Ascending aorta (tissue), 2 donors: Measurements from ENCODE around the gene FALEC. TPM values are rescaled to one million over a fixed set of nuclear protein-coding genes. Genes with fewer than 3 reads are reported as not detected.

ENCODE experiments used
- DNase-seq, 2 donors: peaks; one replicate each; pipeline ENCODE4 v3.0.0-alpha.2; 2019; ENCODE audit warnings: low spot score in 2 of 2
- H3K27ac ChIP-seq, 2 donors: fragments of 200-600 bp; sonication (generic); one replicate each; pipeline ENCODE4 v1.5.1; 2016 to 2017; ENCODE audit warnings: mild to moderate bottlenecking in 1 of 2
- H3K27me3 ChIP-seq: fragments of 200-600 bp; sonication (generic); one replicate; pipeline ENCODE4 v1.5.1; 2017
- H3K36me3 ChIP-seq, 2 donors: fragments of 200-600 bp; sonication (generic); one replicate each; pipeline ENCODE4 v1.5.1; 2016
- H3K4me1 ChIP-seq, 2 donors: fragments of 200-600 bp; sonication (generic); one replicate each; pipeline ENCODE4 v1.5.1; 2016 to 2017; ENCODE audit warnings: mild to moderate bottlenecking in 1 of 2
- H3K4me3 ChIP-seq, 2 donors: fragments of 200-600 bp; sonication (generic); one replicate each; pipeline ENCODE4 v1.5.1; 2016 to 2017; ENCODE audit warnings: mild to moderate bottlenecking in 1 of 2
- H3K9me3 ChIP-seq, 2 donors: fragments of 200-600 bp; sonication (generic); one replicate each; pipeline ENCODE4 v1.5.1; 2016
- CTCF ChIP-seq, 3 experiments: fragments of 200-600 bp in 2 of 3; fragments of 450-650 bp in 1 of 3; sonication (generic) in 2 of 3; IDR thresholded peaks; one replicate each; pipeline ENCODE4 v1.5.1; 2016 to 2019; ENCODE audit warnings: antibody characterized with exemption in 3 of 3, mild to moderate bottlenecking in 1 of 3, moderate library complexity in 1 of 3
- intact Hi-C: fragments of 100-400 bp; cut with DNase I; formaldehyde crosslinking; loops from one replicate; pipeline ENCODE4 v1.15.1; 2023
- total RNA-seq: library from RNA; depleted of rRNA; stranded (reverse); fragments of >200 nt; gene quantifications from one replicate; pipeline ENCODE4 v1.1.0, GENCODE V29; 2016

The FALEC gene
- total RNA-seq: not detected

GRCh38 chr1:150515328-150516049 lies at the start of gene FALEC:
Gene FALEC (plus strand): TSS chr1:150515752.
- intact Hi-C loops: loop anchor here (1.0 kb wide), 3 partner anchors 17 to 114 kb away; partner anchors contain the start of genes ENSA and TARS2
- peak within 1 kb of the TSS; percentile 55 to 84 for H3K27ac ChIP-seq

GRCh38 chr1:150466964-150467363 lies 48.6 kb upstream of the FALEC start:
- no peak overlapping the region for H3K4me3 ChIP-seq
- no peak overlapping the region for H3K27ac ChIP-seq
- intact Hi-C loops: loop anchor here (10.0 kb wide), 1 partner anchor 338 kb away; the partner anchor contains the start of gene CTSK
- no peak for TF ChIP-seq CTCF (IDR thresholded peaks at IDR 0.05)
- no peaks in the 10 kb centered on the region for H3K9me3 ChIP-seq
- DNase-seq: no peak
- H3K4me1 ChIP-seq: no peaks in the 10 kb centered on the region
- H3K27me3 ChIP-seq: no peaks in the 10 kb centered on the region
- peaks cover 47 to 48% of the 10 kb centered on the region in 2 donors for H3K36me3 ChIP-seq

More at GRCh38 chr1:150515328-150516049, at the start of gene FALEC:
- peak within 1 kb of the TSS; percentile 64 to 65 for H3K4me3 ChIP-seq
- peak; percentile 2 to 13 (median 4) for TF ChIP-seq CTCF (IDR thresholded peaks at IDR 0.05)
- no peaks in the 10 kb centered on the region for H3K9me3 ChIP-seq
- H3K27me3 ChIP-seq: no peaks in the 10 kb centered on the region
- peaks cover 0 to 3% of the 10 kb centered on the region in 2 donors for H3K36me3 ChIP-seq
- H3K4me1 ChIP-seq: peaks cover 0 to 9% of the 10 kb centered on the region in 2 donors
- peak; percentile 89 to 98 for DNase-seq

- Histone ChIP-seq H3K27ac (peak overlapping the region; percentile 8 to 32), H3K4me1 (no peaks in the 10 kb centered on the region), H3K9me3 (no peaks in the 10 kb centered on the region), H3K36me3 (peaks cover 52 to 54% of the 10 kb centered on the region in 2 donors), H3K27me3 (no peaks in the 10 kb centered on the region), H3K4me3 (no peak overlapping the region)
- DNase-seq: no peak
- TF ChIP-seq CTCF (IDR thresholded peaks at IDR 0.05): no peak
- intact Hi-C loops: loop anchor here (10.0 kb wide), 1 partner anchor 336 kb away; the partner anchor contains the start of gene CTSK
Observed at GRCh38 chr1:150469291-150469690, 46.3 kb upstream of the FALEC start.

GRCh38 chr1:150472601-150473200 lies 42.9 kb upstream of the FALEC start:
- H3K27me3 ChIP-seq: no peaks in the 10 kb centered on the region
- peaks cover 31 to 34% of the 10 kb centered on the region in 2 donors for H3K36me3 ChIP-seq
- DNase-seq: no peak
- no peak overlapping the region for H3K27ac ChIP-seq
- no peak overlapping the region for H3K4me3 ChIP-seq
- no peak for TF ChIP-seq CTCF (IDR thresholded peaks at IDR 0.05)
- intact Hi-C loops: no loop called here
- H3K4me1 ChIP-seq: no peaks in the 10 kb centered on the region
- no peaks in the 10 kb centered on the region for H3K9me3 ChIP-seq

- H3K36me3 ChIP-seq: peaks cover 29 to 30% of the 10 kb centered on the region in 2 donors
- H3K27ac ChIP-seq: no peak overlapping the region
- no peak for DNase-seq
- H3K9me3 ChIP-seq: no peaks in the 10 kb centered on the region
- intact Hi-C loops: no loop called here
- TF ChIP-seq CTCF (IDR thresholded peaks at IDR 0.05): no peak
- no peak overlapping the region for H3K4me3 ChIP-seq
- H3K27me3 ChIP-seq: no peaks in the 10 kb centered on the region
- no peaks in the 10 kb centered on the region for H3K4me1 ChIP-seq
Observed at GRCh38 chr1:150473659-150474058, 41.9 kb upstream of the FALEC start.
